Left forelimb (tissue), 1 donor: ENCODE results near the gene NFIB.

Experiments
- DNase-seq: peaks from one replicate; pipeline ENCODE4 v3.0.0-alpha.2; 2018; ENCODE audit warnings: low spot score

Gene NFIB

GRCh38 chr9:14242150-14242805, 71.7 kb downstream of the NFIB start:
- DNase-seq = no peak

- DNase-seq = no peak
Observed at GRCh38 chr9:14240537-14240936, 73.4 kb downstream of the NFIB start.

GRCh38 chr9:14238518-14238917, 75.4 kb downstream of the NFIB start:
- no peak for DNase-seq

- no peak for DNase-seq
Observed at GRCh38 chr9:14238079-14238478, 75.9 kb downstream of the NFIB start.

DNA sequence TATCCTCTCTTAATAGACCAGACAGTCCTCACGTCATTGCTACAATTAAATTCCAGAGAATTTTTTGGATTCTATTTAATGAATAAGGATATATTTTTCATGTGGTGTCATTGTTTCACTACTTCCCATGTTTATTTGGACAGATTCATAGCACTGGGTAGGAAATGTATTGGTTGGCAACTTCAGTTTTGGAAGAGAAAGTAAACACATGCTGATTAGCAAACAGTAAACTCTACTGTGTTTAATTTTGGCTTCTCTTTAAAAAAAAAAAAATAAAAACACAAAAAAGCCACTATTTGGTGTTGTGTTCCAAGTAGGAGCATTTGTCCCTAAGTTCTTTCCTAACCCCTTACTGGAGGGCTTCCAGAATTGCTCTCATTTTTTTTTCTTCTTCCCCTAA, 77.3 kb downstream of the NFIB start:
- no peak for DNase-seq

DNA sequence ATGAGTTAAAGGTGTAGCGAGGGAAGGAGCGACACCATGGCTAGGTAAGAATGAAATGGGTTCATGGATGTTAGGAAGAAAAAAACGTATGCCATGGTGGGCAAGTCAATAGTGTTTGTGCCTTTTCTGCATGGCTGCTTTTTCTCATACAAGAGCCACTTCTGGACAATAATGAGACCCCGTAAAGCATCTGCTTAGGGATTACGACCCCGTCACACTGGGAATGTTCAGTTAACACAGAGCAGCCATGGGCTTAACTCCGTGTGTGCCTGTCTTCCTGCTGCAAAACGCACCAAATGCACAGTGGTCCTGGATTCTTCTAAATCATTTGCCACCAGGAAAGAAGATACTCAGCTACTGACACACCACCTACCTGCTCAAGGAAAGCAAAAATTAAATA, 81.8 kb downstream of the NFIB start:
- DNase-seq = no peak

DNA sequence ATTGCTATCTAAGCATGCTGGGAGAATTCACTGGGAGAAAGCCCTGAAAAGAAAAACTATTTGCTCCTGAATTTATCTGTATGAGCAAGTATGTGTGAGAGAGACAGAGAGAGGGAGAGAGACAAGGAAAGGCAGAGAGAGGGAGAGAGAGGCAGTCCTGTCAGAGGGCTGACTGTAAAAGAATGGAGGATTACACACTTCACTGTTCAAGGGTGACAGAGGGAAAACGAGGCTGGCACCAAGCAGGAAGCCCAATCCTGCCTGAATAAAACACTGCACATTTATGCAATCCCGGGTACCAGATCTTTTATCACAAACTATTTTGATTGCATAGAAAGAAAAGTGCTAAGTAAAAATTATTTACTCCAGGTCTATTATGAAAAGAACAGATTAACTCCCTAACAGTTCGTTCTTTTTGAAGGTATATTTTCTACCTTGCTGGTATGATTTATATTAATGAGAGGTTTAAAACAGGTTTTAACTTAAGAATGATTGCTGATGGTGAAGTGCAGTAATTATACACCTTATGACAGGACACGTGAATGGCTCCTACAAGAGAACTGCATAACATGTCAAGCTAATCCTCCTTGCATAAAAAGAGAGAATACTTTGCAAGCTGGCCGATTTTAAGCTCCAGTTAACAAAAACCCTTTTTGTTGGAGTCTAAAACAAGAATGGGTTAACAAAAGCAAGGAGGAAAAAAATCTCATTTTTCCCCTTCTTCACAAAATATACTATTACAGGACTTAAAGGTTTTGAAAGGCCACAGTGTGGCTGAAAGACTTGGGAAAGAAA, 82.5 kb downstream of the NFIB start:
- DNase-seq = no peak

DNA sequence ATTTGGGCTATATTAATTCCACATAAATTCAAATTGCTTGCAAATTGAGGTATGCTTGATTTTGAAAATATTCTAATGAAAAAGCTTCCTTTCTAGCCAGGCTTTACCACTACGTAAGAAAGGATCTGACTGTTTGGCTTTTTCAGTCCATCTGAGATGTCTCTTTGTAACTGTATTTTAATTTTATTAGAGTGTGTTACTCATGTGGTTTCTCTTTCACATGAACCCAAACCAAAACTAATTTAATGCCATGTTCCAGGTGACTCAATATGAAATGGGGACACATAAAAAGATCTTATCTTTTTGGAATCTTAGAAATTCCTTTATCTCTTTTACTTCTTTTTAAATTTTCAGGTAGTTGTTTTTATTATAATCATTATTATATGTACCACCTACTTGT, 85.3 kb downstream of the NFIB start:
- DNase-seq = no peak

- no peak for DNase-seq
Observed at GRCh38 chr9:14226855-14227532, 86.9 kb downstream of the NFIB start.

DNA sequence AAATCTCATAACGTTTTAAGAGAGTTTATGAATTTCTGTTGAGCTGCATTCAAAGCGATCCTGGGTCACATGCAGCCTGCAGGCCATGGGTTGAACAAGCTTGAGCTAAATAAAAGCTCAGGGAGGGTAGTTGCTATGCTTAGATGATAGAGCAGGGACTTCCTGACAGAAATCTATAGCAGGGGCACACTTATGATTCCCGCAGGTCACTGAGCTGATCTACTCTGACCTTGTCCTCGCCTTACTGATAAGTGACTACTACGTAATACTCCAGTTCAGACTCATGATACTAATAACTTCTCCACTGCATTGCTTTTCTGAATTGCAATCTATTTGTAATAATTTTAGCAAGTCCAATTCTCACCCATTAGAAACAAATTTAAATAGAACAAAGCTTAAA, 90.9 kb downstream of the NFIB start:
- no peak for DNase-seq

- DNase-seq = no peak
Observed at GRCh38 chr9:14222149-14222835, 91.6 kb downstream of the NFIB start.

- DNase-seq = no peak
Observed at GRCh38 chr9:14221558-14221957, 92.4 kb downstream of the NFIB start.

- no peak for DNase-seq
Observed at GRCh38 chr9:14221119-14221518, 92.8 kb downstream of the NFIB start.

- DNase-seq = no peak
Observed at GRCh38 chr9:14220256-14220655, 93.7 kb downstream of the NFIB start.

- DNase-seq = no peak
Observed at GRCh38 chr9:14219850-14220249, 94.1 kb downstream of the NFIB start.

GRCh38 chr9:14218253-14218652, 95.7 kb downstream of the NFIB start:
- no peak for DNase-seq

GRCh38 chr9:14216612-14217194, 97.2 kb downstream of the NFIB start:
- DNase-seq = no peak

- no peak for DNase-seq
Observed at GRCh38 chr9:14215614-14216013, 98.3 kb downstream of the NFIB start.

DNA sequence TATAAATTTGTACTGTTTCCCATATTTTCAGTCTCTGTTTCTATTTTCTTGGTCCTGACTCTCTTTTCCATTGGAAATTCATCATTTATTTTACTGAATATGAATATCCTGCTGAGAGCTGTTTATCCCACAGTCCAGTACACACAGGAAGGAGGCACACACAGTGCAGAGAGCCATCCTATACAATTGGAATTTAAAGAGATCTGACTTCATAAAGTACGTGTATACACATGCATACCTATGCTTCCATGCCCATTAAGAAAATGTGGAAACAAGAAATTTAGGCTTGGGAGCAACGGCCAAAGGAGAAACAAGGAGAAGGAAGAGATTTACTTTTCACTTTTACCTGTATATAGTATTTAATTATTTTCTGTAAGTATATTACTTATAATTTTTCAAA, 99.2 kb downstream of the NFIB start:
- no peak for DNase-seq

DNA sequence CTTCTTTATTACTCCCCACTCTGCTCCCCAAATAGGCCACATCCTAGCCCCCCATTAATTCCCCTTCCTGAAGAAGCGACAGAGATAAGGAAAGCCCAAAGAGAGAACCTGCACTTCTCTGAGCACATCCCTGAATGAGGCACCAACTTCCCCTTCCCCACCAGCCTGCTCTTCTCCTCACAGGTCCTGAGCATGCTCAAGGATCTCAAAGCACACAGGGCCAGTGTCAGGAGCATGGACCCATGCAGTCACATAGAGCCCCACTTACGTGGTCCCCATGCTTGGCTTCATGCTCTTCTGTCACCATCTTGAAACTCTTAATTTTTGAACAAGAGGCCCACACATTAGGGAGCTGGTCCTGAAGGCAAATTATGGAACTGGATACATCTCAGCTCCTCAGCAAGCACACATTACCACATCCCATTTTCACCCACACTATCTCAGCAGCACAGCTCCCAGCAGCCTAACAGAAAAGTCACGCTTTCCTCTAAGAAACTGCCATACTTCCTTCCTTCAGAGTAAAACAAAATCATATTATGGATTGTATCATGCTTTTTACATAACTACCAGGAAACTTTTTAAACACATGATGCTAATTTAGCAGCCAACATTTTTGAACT, 99.8 kb downstream of the NFIB start:
- DNase-seq = no peak

- DNase-seq = no peak
Observed at GRCh38 chr9:14213504-14213903, 100.4 kb downstream of the NFIB start.
